HG02870 (cell line): Measurements from ENCODE around the gene CRYBG2.

ENCODE experiments used
- ATAC-seq: cut with Tn5 transposase; IDR thresholded peaks from one replicate; pipeline ENCODE4 v1.9.1; 2021; ENCODE audit warnings: mild to moderate bottlenecking, moderate library complexity; ENCODE audit not compliant: unreplicated experiment

Gene CRYBG2

GRCh38 chr1:26283871-26284596 is 69.9 kb downstream of the CRYBG2 start:
- no peak for ATAC-seq

- no peak for ATAC-seq
Observed at GRCh38 chr1:26283279-26283853, 70.6 kb downstream of the CRYBG2 start.

GRCh38 chr1:26282401-26282918 is 71.5 kb downstream of the CRYBG2 start:
- ATAC-seq, result no peak

GRCh38 chr1:26281971-26282370 is 72.0 kb downstream of the CRYBG2 start:
- ATAC-seq, result no peak

GRCh38 chr1:26281091-26281958 is 72.6 kb downstream of the CRYBG2 start:
- ATAC-seq, result no peak

- no peak for ATAC-seq
Observed at GRCh38 chr1:26280333-26281042, 73.4 kb downstream of the CRYBG2 start.

- ATAC-seq, result peak; percentile 71
Observed at GRCh38 chr1:26279456-26280332, 74.2 kb downstream of the CRYBG2 start, which contains the start of gene SH3BGRL3. Gene SH3BGRL3, plus strand, starts transcription at chr1:26280086. Its CDS starts 70 bp downstream, at chr1:26280156.

- no peak for ATAC-seq
Observed at GRCh38 chr1:26278724-26279455, 75.0 kb downstream of the CRYBG2 start.

GRCh38 chr1:26278303-26278702 is 75.6 kb downstream of the CRYBG2 start:
- no peak for ATAC-seq

- no peak for ATAC-seq
Observed at GRCh38 chr1:26277719-26278118, 76.2 kb downstream of the CRYBG2 start.

GRCh38 chr1:26277261-26277661 is 76.7 kb downstream of the CRYBG2 start:
- ATAC-seq, result no peak

GRCh38 chr1:26276432-26276838 is 77.5 kb downstream of the CRYBG2 start:
- no peak for ATAC-seq

GRCh38 chr1:26275580-26276431 is 78.1 kb downstream of the CRYBG2 start:
- ATAC-seq, result no peak

- ATAC-seq, result no peak
Observed at GRCh38 chr1:26274801-26275425, 79.0 kb downstream of the CRYBG2 start.
